OCI-LY7 (cell line): ENCODE measurements around the gene MACROD1. TPM values are rescaled to one million over a fixed set of nuclear protein-coding genes. Genes with fewer than 3 reads are reported as not detected.

Experiments
- BruUV-seq: library from RNA; stranded (reverse); fragments of 400-500 nt; replicated peaks from 2 replicates; lab custom pipeline; 2021; lab: Mats Ljungman, UMichigan
- CTCF ChIA-PET: fragments of 300-600 bp; sonication (Branson Sonifier 250); formaldehyde crosslinking; loops from one replicate; lab custom pipeline; 2022; ENCODE audit warnings: antibody characterized with exemption; ENCODE audit not compliant: unreplicated experiment; lab: Charles Lee
- POLR2A ChIA-PET: fragments of 300-600 bp; sonication (Branson Sonifier 250); formaldehyde crosslinking; loops from one replicate; lab custom pipeline; 2022; ENCODE audit warnings: antibody characterized with exemption; lab: Charles Lee
- DNase-seq: peaks from one replicate; pipeline ENCODE4 v3.0.0-alpha.2; 2015; ENCODE audit warnings: low spot score
- H2AFZ ChIP-seq: fragments of 200-600 bp; sonication (generic), shearing (Covaris generic); 2 replicates; pipeline ENCODE4 v1.6.1; 2014; ENCODE audit warnings: mild to moderate bottlenecking, antibody characterized with exemption, low read length, moderate library complexity
- H3K27ac ChIP-seq: fragments of 200-600 bp; sonication (generic); 2 replicates; pipeline ENCODE4 v1.5.1; 2014; ENCODE audit warnings: mixed run types, low read depth, mild to moderate bottlenecking, moderate library complexity, low read length, inconsistent platforms; ENCODE audit not compliant: poor library complexity, severe bottlenecking
- H3K36me3 ChIP-seq: fragments of 200-600 bp; sonication (generic); 2 replicates; pipeline ENCODE4 v1.6.1; 2014; ENCODE audit warnings: mild to moderate bottlenecking, antibody characterized with exemption, low read length, moderate library complexity, mixed read lengths; ENCODE audit not compliant: insufficient read depth
- H3K4me1 ChIP-seq: fragments of 200-600 bp; sonication (generic); 2 replicates; pipeline ENCODE4 v1.5.1; 2014; ENCODE audit warnings: mild to moderate bottlenecking, low read length; ENCODE audit not compliant: insufficient read depth, poor library complexity, severe bottlenecking
- H3K4me2 ChIP-seq: fragments of 200-600 bp; sonication (generic); 2 replicates; pipeline ENCODE4 v1.6.1; 2014; ENCODE audit warnings: mild to moderate bottlenecking, low read length
- H3K4me3 ChIP-seq: fragments of 200-600 bp; sonication (generic); 2 replicates; pipeline ENCODE4 v1.5.1; 2014; ENCODE audit warnings: mild to moderate bottlenecking, low read depth, low read length; ENCODE audit not compliant: poor library complexity, severe bottlenecking
- H3K79me2 ChIP-seq: fragments of 200-600 bp; sonication (generic); 2 replicates; pipeline ENCODE4 v1.6.1; 2016; ENCODE audit warnings: low read depth, mild to moderate bottlenecking, low read length, moderate library complexity, mixed read lengths; ENCODE audit not compliant: insufficient read depth
- H3K9me2 ChIP-seq: fragments of 200-600 bp; sonication (generic); 2 replicates; pipeline ENCODE4 v1.6.1; 2016; ENCODE audit warnings: mild to moderate bottlenecking, low read length, mixed read lengths; ENCODE audit not compliant: insufficient read depth
- H3K9me3 ChIP-seq: fragments of 200-600 bp; sonication (generic); 2 replicates; pipeline ENCODE4 v1.6.1; 2014; ENCODE audit warnings: mild to moderate bottlenecking, mixed run types, low read length, mixed read lengths
- H4K20me1 ChIP-seq: fragments of 200-600 bp; sonication (generic); 2 replicates; pipeline ENCODE4 v1.6.1; 2014; ENCODE audit warnings: mild to moderate bottlenecking, antibody characterized with exemption, low read length, moderate library complexity, mixed read lengths; ENCODE audit not compliant: insufficient read depth
- CTCF ChIP-seq: fragments of 200-600 bp; sonication (generic); conservative IDR thresholded peaks from 2 replicates; pipeline ENCODE4 v1.5.1; 2014; ENCODE audit warnings: mild to moderate bottlenecking, antibody characterized with exemption, low read length, moderate library complexity, mixed read lengths
- EZH2phosphoT487 ChIP-seq: fragments of 200-600 bp; sonication (generic); IDR thresholded peaks from 2 replicates; pipeline ENCODE4 v1.6.1; 2018; ENCODE audit warnings: low read depth, borderline replicate concordance, mild to moderate bottlenecking, mixed run types, antibody characterized with exemption, low read length, moderate library complexity, mixed read lengths
- intact Hi-C: fragments of 100-400 bp; cut with micrococcal nuclease; formaldehyde crosslinking; loops from one replicate; pipeline ENCODE4 v1.10.0; 2022; ENCODE audit not compliant: unreplicated experiment
- total RNA-seq, 2 experiments: library from RNA; depleted of rRNA in 1 of 2; stranded (reverse); fragments of >200 nt in 1 of 2; shearing (Covaris generic) in 1 of 2; gene quantifications; 2 replicates each; pipeline ENCODE4 v1.2.3, GENCODE V29; 2014 to 2022

Gene MACROD1
- total RNA-seq, 2 experiments from 2014 or later, result 14.7 to 25.4 TPM

- ChIA-PET CTCF (interaction anchor here (0.6 kb wide), 1 partner anchor 232 kb away, joined by 7 read pairs; no protein-coding TSS in a partner anchor), POLR2A (interaction anchor here (0.6 kb wide), 1 partner anchor 99 kb away, joined by 5 read pairs; no protein-coding TSS in a partner anchor)
- intact Hi-C loops, result no loop called here
- Histone ChIP-seq H3K4me3 (no peak overlapping the region), H3K9me3 (no peaks in the 10 kb centered on the region), H4K20me1 (no peaks in the 10 kb centered on the region), H2AFZ (no peak overlapping the region), H3K79me2 (no peaks in the 10 kb centered on the region), H3K4me1 (no peaks in the 10 kb centered on the region), H3K4me2 (no peak overlapping the region), H3K27ac (no peak overlapping the region), H3K36me3 (no peaks in the 10 kb centered on the region), H3K9me2 (no peaks in the 10 kb centered on the region)
- BruUV-seq, result no TSS peak
- TF ChIP-seq EZH2phosphoT487 (no peak), CTCF (no peak)
- DNase-seq, result no peak
Measured at GRCh38 chr11:64076758-64077157, 89.2 kb downstream of the MACROD1 start.

GRCh38 chr11:64074239-64074638 lies 91.7 kb downstream of the MACROD1 start:
- BruUV-seq, result no TSS peak
- H2AFZ ChIP-seq, result no peak overlapping the region
- POLR2A ChIA-PET, result no interaction called here
- no peaks in the 10 kb centered on the region for H3K36me3 ChIP-seq
- intact Hi-C loops, result no loop called here
- no peaks in the 10 kb centered on the region for H3K9me2 ChIP-seq
- CTCF ChIA-PET, result no interaction called here
- H3K27ac ChIP-seq, result no peak overlapping the region
- no peaks in the 10 kb centered on the region for H3K9me3 ChIP-seq
- no peaks in the 10 kb centered on the region for H3K79me2 ChIP-seq
- no peaks in the 10 kb centered on the region for H3K4me1 ChIP-seq
- H3K4me2 ChIP-seq, result no peak overlapping the region
- H4K20me1 ChIP-seq, result no peaks in the 10 kb centered on the region
- no peak for DNase-seq
- TF ChIP-seq CTCF (no peak), EZH2phosphoT487 (no peak)
- no peak overlapping the region for H3K4me3 ChIP-seq

GRCh38 chr11:64073542-64073941 lies 92.4 kb downstream of the MACROD1 start:
- Histone ChIP-seq H3K36me3 (no peaks in the 10 kb centered on the region), H4K20me1 (no peaks in the 10 kb centered on the region), H3K27ac (no peak overlapping the region), H3K4me1 (no peaks in the 10 kb centered on the region), H3K9me2 (no peaks in the 10 kb centered on the region), H3K9me3 (no peaks in the 10 kb centered on the region), H3K4me2 (no peak overlapping the region), H3K4me3 (no peak overlapping the region), H2AFZ (no peak overlapping the region), H3K79me2 (no peaks in the 10 kb centered on the region)
- ChIA-PET POLR2A (no interaction called here), CTCF (no interaction called here)
- no TSS peak for BruUV-seq
- TF ChIP-seq EZH2phosphoT487 (no peak), CTCF (no peak)
- DNase-seq, result no peak
- intact Hi-C loops, result no loop called here
